Activated T-cell treated with anti-CD3 and anti-CD28 coated beads, Interleukin-2, amount 50 U/mL, for 72 hours (primary cell): ENCODE data around the gene EFNB1. TPM values are rescaled to one million over a fixed set of nuclear protein-coding genes. Genes with fewer than 3 reads are reported as not detected.

Experiments used
- ATAC-seq, 2 donors: fragments of 150-1000 bp; cut with Tn5 transposase; replicated peaks in 1 of 2; 2 replicates each; pipeline ENCODE4 v1.10.0; 2021; ENCODE audit warnings: moderate library complexity in 2 of 2, mild to moderate bottlenecking in 1 of 2
- DNase-seq, 2 donors: peaks; one replicate each; pipeline ENCODE4 v3.0.0; 2021 to 2022; ENCODE audit warnings: mixed read lengths in 1 of 2
- H3K27ac Mint-ChIP-seq: one replicate; pipeline ENCODE4 v1.8.0; 2022; ENCODE audit warnings: mild to moderate bottlenecking, moderate library complexity, mixed read lengths
- H3K27me3 Mint-ChIP-seq: one replicate; pipeline ENCODE4 v1.8.0; 2022; ENCODE audit warnings: low read depth, mixed read lengths
- H3K36me3 Mint-ChIP-seq, 2 donors: one replicate each; pipeline ENCODE4 v1.8.0; 2022; ENCODE audit warnings: mixed read lengths in 2 of 2, mild to moderate bottlenecking in 1 of 2; ENCODE audit not compliant: insufficient read depth in 2 of 2
- H3K4me1 Mint-ChIP-seq: one replicate; pipeline ENCODE4 v1.8.0; 2022; ENCODE audit warnings: low read depth, mixed read lengths
- H3K4me3 Mint-ChIP-seq, 2 donors: one replicate each; pipeline ENCODE4 v1.8.0; 2022; ENCODE audit warnings: mild to moderate bottlenecking in 2 of 2, mixed read lengths in 2 of 2, moderate library complexity in 2 of 2
- H3K9me3 Mint-ChIP-seq, 2 donors: one replicate each; pipeline ENCODE4 v1.8.0; 2022; ENCODE audit warnings: mixed read lengths in 2 of 2
- total RNA-seq, 2 donors: library from RNA; stranded (reverse); gene quantifications; one replicate each; pipeline ENCODE4 v1.2.3, GENCODE V29; 2022

The EFNB1 gene
- total RNA-seq, 2 donors from 2014 or later = 5.1 to 5.7 TPM

- DNase-seq (no peak), ATAC-seq (no peak)
- Mint-ChIP-seq H3K27me3 (peaks cover 11% of the 10 kb centered on the region), H3K4me3 (peak overlapping the region; percentile 52 to 87), H3K36me3 (no peaks in the 10 kb centered on the region), H3K27ac (no peak overlapping the region), H3K4me1 (peaks cover 21% of the 10 kb centered on the region), H3K9me3 (no peaks in the 10 kb centered on the region)
Observed at GRCh38 chrX:68831405-68832100, 2.7 kb downstream of the EFNB1 start.

- H3K36me3 Mint-ChIP-seq = no peaks in the 10 kb centered on the region
- peak overlapping the region; percentile 52 to 87 for H3K4me3 Mint-ChIP-seq
- ATAC-seq = peak; percentile 45 to 46
- H3K4me1 Mint-ChIP-seq = peaks cover 21% of the 10 kb centered on the region
- H3K27ac Mint-ChIP-seq = no peak overlapping the region
- peaks cover 11% of the 10 kb centered on the region for H3K27me3 Mint-ChIP-seq
- DNase-seq = peak; percentile 41 to 52
- no peaks in the 10 kb centered on the region for H3K9me3 Mint-ChIP-seq
Observed at GRCh38 chrX:68832101-68832416, 3.2 kb downstream of the EFNB1 start.

DNA sequence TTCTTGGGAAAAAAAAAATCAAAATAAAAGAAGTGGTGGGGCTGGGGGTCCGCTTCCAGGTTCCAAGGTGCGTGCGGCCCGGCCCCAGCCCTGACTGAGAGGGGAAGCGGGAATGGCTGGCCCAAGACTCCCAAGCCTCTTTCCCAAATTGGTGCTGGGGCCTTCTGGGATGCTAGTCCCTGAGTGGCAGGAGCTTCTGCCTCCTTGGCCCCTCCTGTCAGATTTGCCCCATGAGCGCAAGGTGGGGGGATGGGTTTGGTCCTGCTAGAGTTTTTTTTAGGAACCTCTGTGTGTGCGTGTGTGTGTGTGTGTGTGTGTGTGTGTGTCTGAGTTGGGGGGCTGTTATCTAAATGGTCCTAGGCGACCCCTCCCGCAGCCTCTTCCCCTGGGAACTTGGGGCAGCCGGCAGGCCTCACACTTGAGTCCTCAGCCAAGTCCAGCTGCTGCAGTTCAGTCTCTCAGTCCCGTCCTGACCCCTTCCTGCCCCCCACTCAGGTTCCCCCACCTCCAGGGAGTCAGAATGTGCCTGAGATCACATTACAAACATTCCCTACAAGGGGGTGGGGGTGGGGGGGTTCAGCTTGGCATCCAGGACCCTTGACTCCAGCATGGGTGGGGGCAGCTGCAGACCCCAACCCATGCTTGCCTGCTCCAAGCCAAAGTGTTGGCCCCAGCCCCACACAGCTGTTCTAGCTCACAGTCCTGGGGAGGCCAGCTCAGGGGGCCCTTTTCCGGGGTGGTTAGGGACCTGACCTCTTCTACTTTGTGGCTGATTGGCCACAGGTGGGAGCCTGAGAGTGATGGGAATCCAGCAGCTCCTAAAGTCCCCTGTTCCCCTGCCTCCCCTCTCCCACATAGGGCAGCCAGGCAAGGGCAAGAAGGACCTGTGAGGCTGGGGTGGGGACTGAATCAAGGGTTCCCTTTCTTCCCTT lies 4.0 kb downstream of the EFNB1 start:
- Mint-ChIP-seq H3K4me3 (peak overlapping the region in 1 of 2 donors; percentile 52), H3K27me3 (peaks cover 6% of the 10 kb centered on the region), H3K36me3 (no peaks in the 10 kb centered on the region), H3K9me3 (no peaks in the 10 kb centered on the region), H3K4me1 (peaks cover 21% of the 10 kb centered on the region), H3K27ac (no peak overlapping the region)
- DNase-seq (no peak), ATAC-seq (no peak)

- Mint-ChIP-seq H3K9me3 (no peaks in the 10 kb centered on the region), H3K27me3 (peaks cover 6% of the 10 kb centered on the region), H3K36me3 (no peaks in the 10 kb centered on the region), H3K4me3 (no peak overlapping the region), H3K4me1 (peaks cover 19% of the 10 kb centered on the region), H3K27ac (no peak overlapping the region)
- ATAC-seq (no peak), DNase-seq (no peak)
Observed at GRCh38 chrX:68833448-68833805, 4.6 kb downstream of the EFNB1 start.

GRCh38 chrX:68833855-68834331 lies 5.1 kb downstream of the EFNB1 start:
- no peak for DNase-seq
- no peak overlapping the region for H3K27ac Mint-ChIP-seq
- no peak overlapping the region for H3K4me3 Mint-ChIP-seq
- no peak for ATAC-seq
- H3K27me3 Mint-ChIP-seq = peaks cover 6% of the 10 kb centered on the region
- H3K4me1 Mint-ChIP-seq = peaks cover 16% of the 10 kb centered on the region
- H3K36me3 Mint-ChIP-seq = no peaks in the 10 kb centered on the region
- H3K9me3 Mint-ChIP-seq = no peaks in the 10 kb centered on the region

GRCh38 chrX:68834371-68835103 lies 5.7 kb downstream of the EFNB1 start:
- H3K36me3 Mint-ChIP-seq = no peaks in the 10 kb centered on the region
- ATAC-seq (no peak), DNase-seq (no peak)
- no peaks in the 10 kb centered on the region for H3K9me3 Mint-ChIP-seq
- peaks cover 6% of the 10 kb centered on the region for H3K27me3 Mint-ChIP-seq
- no peak overlapping the region for H3K4me3 Mint-ChIP-seq
- no peak overlapping the region for H3K27ac Mint-ChIP-seq
- H3K4me1 Mint-ChIP-seq = peaks cover 16% of the 10 kb centered on the region

- H3K9me3 Mint-ChIP-seq = no peaks in the 10 kb centered on the region
- no peaks in the 10 kb centered on the region for H3K36me3 Mint-ChIP-seq
- ATAC-seq = no peak
- peaks cover 16% of the 10 kb centered on the region for H3K4me1 Mint-ChIP-seq
- DNase-seq = no peak
- H3K27me3 Mint-ChIP-seq = peaks cover 6% of the 10 kb centered on the region
- H3K4me3 Mint-ChIP-seq = no peak overlapping the region
- no peak overlapping the region for H3K27ac Mint-ChIP-seq
Observed at GRCh38 chrX:68835104-68835442, 6.3 kb downstream of the EFNB1 start.

DNA sequence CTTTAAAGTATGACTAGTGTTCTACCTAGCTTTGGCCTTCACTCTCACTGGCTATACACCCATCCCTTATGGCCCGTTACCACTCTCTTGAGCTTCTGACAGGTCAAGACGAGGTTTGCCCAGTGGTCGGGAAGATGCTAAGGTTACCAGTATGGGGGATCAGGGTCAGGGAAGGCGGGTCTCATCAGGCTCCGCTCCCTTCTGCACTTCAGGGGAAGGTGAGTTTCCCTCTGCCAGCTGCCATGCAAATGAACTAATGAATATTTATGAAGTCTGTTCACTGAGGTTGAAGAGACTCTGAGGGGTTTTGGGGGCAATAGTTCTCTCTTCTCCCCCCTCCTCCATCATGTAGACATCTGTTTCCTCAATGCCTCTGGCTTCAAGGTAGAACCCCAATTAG lies 6.6 kb downstream of the EFNB1 start:
- ATAC-seq (no peak), DNase-seq (no peak)
- Mint-ChIP-seq H3K4me3 (no peak overlapping the region), H3K27ac (no peak overlapping the region), H3K4me1 (peaks cover 16% of the 10 kb centered on the region), H3K36me3 (no peaks in the 10 kb centered on the region), H3K27me3 (peaks cover 6% of the 10 kb centered on the region), H3K9me3 (no peaks in the 10 kb centered on the region)

DNA sequence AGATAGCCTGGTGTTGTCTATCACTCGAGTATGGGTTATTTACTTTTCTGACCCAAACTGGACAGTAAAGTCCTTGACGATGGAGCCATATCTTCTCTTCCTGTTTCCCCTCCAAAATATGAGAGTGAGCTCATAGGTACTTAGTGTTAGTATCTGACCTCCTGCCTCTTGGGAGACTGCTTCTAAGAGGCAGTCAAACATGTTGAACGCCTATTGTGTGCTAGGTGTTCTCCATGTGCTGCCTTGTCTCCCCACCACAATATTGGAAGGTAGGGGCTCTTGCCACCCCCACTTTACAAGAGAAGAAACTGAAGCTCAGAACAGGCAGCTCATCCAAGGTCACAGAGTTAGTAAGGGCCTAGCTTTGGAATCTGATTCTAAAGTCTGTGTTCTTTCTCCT lies 8.3 kb downstream of the EFNB1 start:
- H3K9me3 Mint-ChIP-seq = no peaks in the 10 kb centered on the region
- no peak overlapping the region for H3K27ac Mint-ChIP-seq
- ATAC-seq (no peak), DNase-seq (no peak)
- peaks cover 5% of the 10 kb centered on the region for H3K4me1 Mint-ChIP-seq
- H3K4me3 Mint-ChIP-seq = no peak overlapping the region
- H3K27me3 Mint-ChIP-seq = peaks cover under 1% of the 10 kb centered on the region
- H3K36me3 Mint-ChIP-seq = no peaks in the 10 kb centered on the region

- Mint-ChIP-seq H3K36me3 (no peaks in the 10 kb centered on the region), H3K27ac (no peak overlapping the region), H3K9me3 (no peaks in the 10 kb centered on the region), H3K4me1 (no peaks in the 10 kb centered on the region), H3K27me3 (no peaks in the 10 kb centered on the region), H3K4me3 (no peak overlapping the region)
- DNase-seq = no peak
- no peak for ATAC-seq
Observed at GRCh38 chrX:68838571-68838910, 9.7 kb downstream of the EFNB1 start.

DNA sequence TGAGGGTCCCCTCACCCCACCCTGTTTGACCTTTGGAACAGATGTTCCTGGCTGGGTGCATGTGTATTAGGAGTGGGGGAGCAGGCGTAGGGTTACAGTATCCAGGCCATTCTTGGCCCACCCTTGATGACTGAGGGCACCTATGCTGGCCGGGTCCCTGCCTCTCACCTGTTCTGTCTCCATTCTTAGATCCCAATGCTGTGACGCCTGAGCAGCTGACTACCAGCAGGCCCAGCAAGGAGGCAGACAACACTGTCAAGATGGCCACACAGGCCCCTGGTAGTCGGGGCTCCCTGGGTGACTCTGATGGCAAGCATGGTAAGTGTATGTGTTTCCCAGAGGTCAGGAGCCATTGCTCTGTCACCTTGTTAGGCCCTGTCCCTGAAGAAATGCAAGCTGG lies 10.9 kb downstream of the EFNB1 start:
- Mint-ChIP-seq H3K4me1 (no peaks in the 10 kb centered on the region), H3K27me3 (no peaks in the 10 kb centered on the region), H3K4me3 (no peak overlapping the region), H3K9me3 (no peaks in the 10 kb centered on the region), H3K27ac (no peak overlapping the region), H3K36me3 (no peaks in the 10 kb centered on the region)
- ATAC-seq = no peak
- DNase-seq = no peak

- Mint-ChIP-seq H3K27ac (no peak overlapping the region), H3K27me3 (no peaks in the 10 kb centered on the region), H3K36me3 (no peaks in the 10 kb centered on the region), H3K4me1 (no peaks in the 10 kb centered on the region), H3K9me3 (no peaks in the 10 kb centered on the region), H3K4me3 (no peak overlapping the region)
- DNase-seq = no peak
- ATAC-seq = no peak
Observed at GRCh38 chrX:68840256-68840655, 11.4 kb downstream of the EFNB1 start.

DNA sequence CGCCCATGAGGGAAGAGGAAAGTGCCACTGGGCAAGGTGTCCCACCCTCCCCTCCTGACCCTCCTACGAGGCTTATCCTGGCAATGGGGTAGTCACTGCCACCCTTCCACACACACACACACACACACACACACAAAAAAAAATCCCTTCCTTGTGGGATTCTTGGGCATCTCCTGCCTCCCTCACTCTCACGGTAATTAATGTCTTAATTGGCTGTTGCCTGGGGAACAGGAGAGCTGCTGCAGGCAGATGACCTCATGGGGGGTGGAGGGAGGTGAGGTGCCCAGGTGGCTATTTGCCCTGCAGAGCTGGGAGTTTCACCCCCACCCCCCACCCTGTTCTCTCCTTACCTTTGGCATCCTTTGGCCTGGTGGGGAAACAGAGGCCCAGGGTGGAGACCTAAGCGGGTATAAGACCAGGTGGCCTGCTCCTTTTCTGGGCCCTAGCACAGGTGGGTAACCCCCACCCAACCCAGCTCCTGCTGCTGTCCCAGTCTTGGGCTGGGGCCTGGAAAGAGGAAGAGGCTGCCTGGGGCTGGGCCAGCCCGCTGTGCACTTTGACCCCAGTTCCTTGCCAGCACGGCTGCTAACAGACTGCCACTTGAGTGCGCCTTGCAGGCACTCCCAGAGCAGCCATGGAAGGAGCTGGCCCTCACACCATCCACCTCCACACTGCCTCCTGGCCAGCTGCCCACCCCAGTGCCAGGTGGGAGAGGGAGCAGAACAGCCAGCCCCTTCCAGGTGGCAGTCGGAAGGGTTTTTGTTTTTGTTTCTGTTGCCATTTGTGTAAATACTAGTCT lies 12.6 kb downstream of the EFNB1 start:
- DNase-seq (no peak), ATAC-seq (no peak)
- Mint-ChIP-seq H3K4me1 (no peaks in the 10 kb centered on the region), H3K27me3 (no peaks in the 10 kb centered on the region), H3K36me3 (no peaks in the 10 kb centered on the region), H3K9me3 (no peaks in the 10 kb centered on the region), H3K27ac (no peak overlapping the region), H3K4me3 (no peak overlapping the region)
